ENCODE data around the gene TPBGL. TPM values are rescaled to one million over a fixed set of nuclear protein-coding genes. Genes with fewer than 3 reads are reported as not detected.

The TPBGL gene
- total RNA-seq, 1 donor from 2014 or later = 0.07 TPM

DNA sequence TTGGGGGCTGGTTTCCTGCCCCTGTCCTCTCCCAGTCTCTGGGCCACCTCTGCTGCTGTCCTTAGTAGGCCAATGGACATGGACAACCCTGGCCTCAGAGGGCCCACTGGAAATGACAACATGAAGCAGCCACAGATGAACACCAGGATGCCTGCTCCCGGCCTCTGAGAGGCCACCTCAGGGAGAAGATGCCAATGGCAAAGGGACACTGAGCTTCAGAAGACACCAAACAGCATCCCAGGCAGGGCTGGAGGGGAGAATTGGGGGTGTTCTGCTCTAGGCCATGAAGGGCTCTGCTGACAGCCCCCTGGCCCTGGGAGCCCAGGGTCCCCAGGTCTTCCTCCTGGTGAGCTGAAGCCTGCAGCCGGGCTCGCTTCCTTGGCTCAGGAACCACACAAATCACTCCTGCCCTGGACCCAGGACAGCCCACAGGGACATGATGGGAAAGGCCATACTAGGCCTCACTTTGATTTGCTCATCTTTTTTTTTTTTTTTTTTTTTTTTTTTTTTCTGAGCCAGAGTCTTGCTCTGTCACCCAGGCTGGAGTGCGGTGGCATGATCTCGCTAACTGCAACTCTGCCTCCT is 45.3 kb downstream of the TPBGL start:
- no peaks in the 10 kb centered on the region for H3K27me3 Mint-ChIP-seq (ENCODE audit: low read depth)
- peaks cover 6% of the 10 kb centered on the region for H3K4me1 Mint-ChIP-seq
- H3K4me3 Mint-ChIP-seq = no peak overlapping the region
- H3K9me3 Mint-ChIP-seq = no peaks in the 10 kb centered on the region
- H3K36me3 Mint-ChIP-seq = no peaks in the 10 kb centered on the region
- no peak overlapping the region for H3K27ac Mint-ChIP-seq
- DNase-seq (ENCODE audit: low spot score in 2 of 2, unreplicated experiment in 2 of 2) = no peak
- TF ChIP-seq, protein P1, sequence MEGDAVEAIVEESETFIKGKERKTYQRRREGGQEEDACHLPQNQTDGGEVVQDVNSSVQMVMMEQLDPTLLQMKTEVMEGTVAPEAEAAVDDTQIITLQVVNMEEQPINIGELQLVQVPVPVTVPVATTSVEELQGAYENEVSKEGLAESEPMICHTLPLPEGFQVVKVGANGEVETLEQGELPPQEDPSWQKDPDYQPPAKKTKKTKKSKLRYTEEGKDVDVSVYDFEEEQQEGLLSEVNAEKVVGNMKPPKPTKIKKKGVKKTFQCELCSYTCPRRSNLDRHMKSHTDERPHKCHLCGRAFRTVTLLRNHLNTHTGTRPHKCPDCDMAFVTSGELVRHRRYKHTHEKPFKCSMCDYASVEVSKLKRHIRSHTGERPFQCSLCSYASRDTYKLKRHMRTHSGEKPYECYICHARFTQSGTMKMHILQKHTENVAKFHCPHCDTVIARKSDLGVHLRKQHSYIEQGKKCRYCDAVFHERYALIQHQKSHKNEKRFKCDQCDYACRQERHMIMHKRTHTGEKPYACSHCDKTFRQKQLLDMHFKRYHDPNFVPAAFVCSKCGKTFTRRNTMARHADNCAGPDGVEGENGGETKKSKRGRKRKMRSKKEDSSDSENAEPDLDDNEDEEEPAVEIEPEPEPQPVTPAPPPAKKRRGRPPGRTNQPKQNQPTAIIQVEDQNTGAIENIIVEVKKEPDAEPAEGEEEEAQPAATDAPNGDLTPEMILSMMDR (IDR thresholded peaks at IDR 0.05; ENCODE audit: unreplicated experiment) = no peak

DNA sequence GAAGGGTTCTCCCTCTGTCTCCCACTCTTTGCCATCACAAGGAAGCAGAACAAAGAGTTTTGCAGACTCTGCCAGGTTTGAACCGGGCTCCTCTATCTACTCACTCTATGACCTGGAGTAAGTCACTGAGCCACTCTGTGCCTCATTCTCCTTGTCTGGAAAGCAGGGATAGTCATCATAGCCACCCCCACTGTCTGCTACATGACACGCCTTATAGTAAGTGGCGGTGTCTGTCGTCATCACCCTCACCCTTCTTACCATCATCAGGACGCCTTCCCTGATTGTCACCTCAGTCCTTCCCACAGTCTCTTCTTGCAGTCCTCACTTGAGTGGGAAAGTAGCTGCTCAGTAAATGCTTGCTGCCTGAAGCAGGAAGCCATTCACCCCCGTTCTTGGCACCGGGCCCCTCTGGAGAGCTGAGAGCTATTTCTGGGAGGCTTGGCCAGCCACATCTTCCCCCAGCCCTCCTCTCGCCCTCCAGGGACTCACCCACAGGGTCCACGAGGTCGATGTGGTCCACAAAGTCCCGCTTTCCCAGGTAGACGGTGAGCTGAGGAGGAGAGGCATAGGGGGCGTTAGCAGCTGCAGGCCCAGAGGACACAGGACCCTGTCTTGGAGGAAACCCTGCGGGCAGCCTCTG is 46.4 kb downstream of the TPBGL start:
- Mint-ChIP-seq H3K36me3 (no peaks in the 10 kb centered on the region), H3K9me3 (no peaks in the 10 kb centered on the region), H3K4me1 (peaks cover 6% of the 10 kb centered on the region), H3K4me3 (no peak overlapping the region), H3K27ac (no peak overlapping the region), H3K27me3 (ENCODE audit: low read depth) (no peaks in the 10 kb centered on the region)
- DNase-seq (ENCODE audit: low spot score in 2 of 2, unreplicated experiment in 2 of 2) = no peak
- TF ChIP-seq, protein P1 (IDR thresholded peaks at IDR 0.05; ENCODE audit: unreplicated experiment) = no peak

DNA sequence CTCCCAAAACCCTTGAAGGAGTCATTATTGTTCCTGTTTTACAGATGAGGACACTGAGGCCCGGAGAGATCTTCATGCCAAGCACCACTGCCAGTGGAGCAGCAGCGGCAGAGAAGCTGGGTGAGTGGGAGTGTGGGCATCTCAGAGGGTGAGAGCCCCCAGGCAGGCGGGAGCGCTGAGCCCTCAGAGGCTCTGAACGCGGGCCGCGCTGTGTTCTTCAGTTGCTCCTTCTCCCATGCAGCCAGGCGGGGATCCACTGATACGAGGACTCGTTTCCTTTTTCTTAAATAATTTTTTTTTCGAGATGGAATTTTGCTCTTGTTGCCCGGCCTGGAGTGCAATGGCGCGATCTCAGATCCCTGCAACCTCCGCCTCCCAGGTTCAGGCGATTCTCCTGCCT is 47.0 kb downstream of the TPBGL start:
- H3K4me1 Mint-ChIP-seq = peaks cover 6% of the 10 kb centered on the region
- TF ChIP-seq, protein P1 (IDR thresholded peaks at IDR 0.05; ENCODE audit: unreplicated experiment) = no peak
- H3K27ac Mint-ChIP-seq = no peak overlapping the region
- DNase-seq (ENCODE audit: low spot score in 2 of 2, unreplicated experiment in 2 of 2) = no peak
- H3K36me3 Mint-ChIP-seq = no peaks in the 10 kb centered on the region
- H3K4me3 Mint-ChIP-seq = no peak overlapping the region
- no peaks in the 10 kb centered on the region for H3K9me3 Mint-ChIP-seq
- H3K27me3 Mint-ChIP-seq (ENCODE audit: low read depth) = no peaks in the 10 kb centered on the region

DNA sequence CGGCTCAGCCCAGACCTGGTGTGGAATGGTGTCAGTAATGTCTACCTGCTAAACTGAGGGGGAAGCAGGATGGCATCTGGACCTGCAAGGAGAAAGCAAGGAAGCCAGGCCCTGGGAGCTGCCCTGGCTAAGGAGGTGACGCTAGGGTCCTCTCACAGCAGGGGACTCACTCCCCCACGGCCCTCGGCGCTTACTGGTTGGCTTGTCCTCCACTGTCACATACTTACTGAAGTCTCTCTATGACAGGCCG is 48.9 kb downstream of the TPBGL start:
- TF ChIP-seq, protein P1 (IDR thresholded peaks at IDR 0.05; ENCODE audit: unreplicated experiment) = no peak
- Mint-ChIP-seq H3K4me3 (no peak overlapping the region), H3K9me3 (no peaks in the 10 kb centered on the region), H3K4me1 (no peaks in the 10 kb centered on the region), H3K36me3 (no peaks in the 10 kb centered on the region), H3K27me3 (ENCODE audit: low read depth) (no peaks in the 10 kb centered on the region), H3K27ac (no peak overlapping the region)
- DNase-seq (ENCODE audit: low spot score in 2 of 2, unreplicated experiment in 2 of 2) = no peak

GRCh38 chr11:75289919-75290318 is 49.3 kb downstream of the TPBGL start:
- TF ChIP-seq, protein P1 (IDR thresholded peaks at IDR 0.05; ENCODE audit: unreplicated experiment) = no peak
- no peak overlapping the region for H3K4me3 Mint-ChIP-seq
- H3K27me3 Mint-ChIP-seq (ENCODE audit: low read depth) = no peaks in the 10 kb centered on the region
- no peak overlapping the region for H3K27ac Mint-ChIP-seq
- H3K36me3 Mint-ChIP-seq = no peaks in the 10 kb centered on the region
- H3K4me1 Mint-ChIP-seq = no peaks in the 10 kb centered on the region
- H3K9me3 Mint-ChIP-seq = no peaks in the 10 kb centered on the region
- no peak for DNase-seq (ENCODE audit: low spot score in 2 of 2, unreplicated experiment in 2 of 2)

DNA sequence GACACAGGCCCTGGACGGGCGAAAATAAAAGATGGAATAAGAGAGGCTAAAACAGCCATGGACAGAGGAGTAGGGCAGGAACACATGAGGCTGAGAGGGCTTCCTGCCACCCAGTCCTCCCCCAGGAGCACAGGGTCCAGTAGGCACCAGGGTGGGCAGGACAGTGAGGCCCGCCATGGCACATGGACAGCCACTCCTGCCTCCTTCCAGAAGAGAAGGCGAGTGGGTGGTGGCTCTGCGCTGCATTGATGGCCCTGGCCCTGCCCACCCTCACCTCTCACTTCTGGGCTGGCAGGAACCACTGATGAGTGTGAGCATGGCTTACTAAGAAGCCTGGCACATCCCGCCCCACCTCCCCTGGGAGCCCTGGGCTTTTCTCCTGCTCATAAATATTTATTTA is 51.2 kb downstream of the TPBGL start:
- no peaks in the 10 kb centered on the region for H3K27me3 Mint-ChIP-seq (ENCODE audit: low read depth)
- TF ChIP-seq, protein P1 (IDR thresholded peaks at IDR 0.05; ENCODE audit: unreplicated experiment) = no peak
- no peak for DNase-seq (ENCODE audit: low spot score in 2 of 2, unreplicated experiment in 2 of 2)
- no peak overlapping the region for H3K27ac Mint-ChIP-seq
- H3K9me3 Mint-ChIP-seq = peaks cover 5% of the 10 kb centered on the region
- no peaks in the 10 kb centered on the region for H3K4me1 Mint-ChIP-seq
- H3K4me3 Mint-ChIP-seq = no peak overlapping the region
- peaks cover 4% of the 10 kb centered on the region for H3K36me3 Mint-ChIP-seq

All from mesothelial cell of epicardium (in vitro differentiated cells).